Endothelial cell (in vitro differentiated cells): Measurements from ENCODE around the gene APOA1. TPM values are rescaled to one million over a fixed set of nuclear protein-coding genes. Genes with fewer than 3 reads are reported as not detected.
"Not testable (repeated sequence)": the region's sequence is repeated elsewhere in the genome, so short reads cannot be mapped to it uniquely, and the experiment has no call there.

Experiments used
- DNase-seq: peaks from one replicate; pipeline ENCODE4 v3.0.0; 2021; ENCODE audit warnings: low spot score
- H3K27ac Mint-ChIP-seq: one replicate; pipeline ENCODE4 v1.8.0; 2021; ENCODE audit warnings: mixed read lengths, inconsistent platforms; ENCODE audit not compliant: unreplicated experiment
- H3K27me3 Mint-ChIP-seq: one replicate; pipeline ENCODE4 v1.8.0; 2021; ENCODE audit warnings: mild to moderate bottlenecking, moderate library complexity, mixed read lengths, inconsistent platforms; ENCODE audit not compliant: unreplicated experiment
- H3K36me3 Mint-ChIP-seq: one replicate; pipeline ENCODE4 v1.8.0; 2021; ENCODE audit warnings: mild to moderate bottlenecking, low read depth, mixed read lengths, inconsistent platforms; ENCODE audit not compliant: unreplicated experiment
- H3K4me1 Mint-ChIP-seq: one replicate; pipeline ENCODE4 v1.8.0; 2021; ENCODE audit warnings: mild to moderate bottlenecking, mixed read lengths, inconsistent platforms; ENCODE audit not compliant: unreplicated experiment
- H3K4me3 Mint-ChIP-seq: one replicate; pipeline ENCODE4 v1.8.0; 2021; ENCODE audit warnings: mild to moderate bottlenecking, mixed read lengths, inconsistent platforms; ENCODE audit not compliant: unreplicated experiment
- H3K9me3 Mint-ChIP-seq: one replicate; pipeline ENCODE4 v1.8.0; 2021; ENCODE audit warnings: mixed read lengths, inconsistent platforms; ENCODE audit not compliant: unreplicated experiment
- CTCF ChIP-seq: fragments of 200-600 bp; sonication (generic); IDR thresholded peaks from one replicate; pipeline ENCODE4 v1.5.0; 2021; ENCODE audit warnings: antibody characterized with exemption; ENCODE audit not compliant: unreplicated experiment
- total RNA-seq: library from RNA; stranded (reverse); fragmentation: NEBNext Ultra II Directional; extraction: Animal tissue kit (Norgen Biotek cat#: 25700); gene quantifications from one replicate; pipeline ENCODE4 v1.2.1, GENCODE V29; 2021; ENCODE audit not compliant: unreplicated experiment

The APOA1 gene
- total RNA-seq, 1 donor from 2014 or later = 1.2 TPM

DNA sequence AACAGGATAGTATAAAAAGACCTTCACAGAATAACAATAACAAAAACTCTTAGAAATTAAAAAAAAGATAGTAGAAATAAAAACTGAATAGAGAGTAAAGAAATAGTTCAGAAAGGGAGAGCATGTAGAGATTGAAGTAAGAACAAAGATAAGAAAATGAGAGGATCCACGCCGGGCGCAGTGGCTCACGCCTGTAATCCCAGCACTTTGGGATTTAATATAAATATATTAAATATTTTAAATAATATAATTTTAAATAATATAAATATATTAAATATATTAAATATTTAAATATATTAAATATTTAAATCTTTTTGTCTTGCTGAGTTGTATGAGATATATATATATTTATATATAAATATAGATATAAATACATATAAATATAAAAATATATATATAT lies 25.3 kb downstream of the APOA1 start:
- H3K27ac Mint-ChIP-seq = no peak overlapping the region
- no peak overlapping the region for H3K4me3 Mint-ChIP-seq
- H3K27me3 Mint-ChIP-seq = no peaks in the 10 kb centered on the region
- no peak for TF ChIP-seq CTCF
- peaks cover 2% of the 10 kb centered on the region for H3K4me1 Mint-ChIP-seq
- H3K36me3 Mint-ChIP-seq = peaks cover 4% of the 10 kb centered on the region
- no peaks in the 10 kb centered on the region for H3K9me3 Mint-ChIP-seq
- no peak for DNase-seq

DNA sequence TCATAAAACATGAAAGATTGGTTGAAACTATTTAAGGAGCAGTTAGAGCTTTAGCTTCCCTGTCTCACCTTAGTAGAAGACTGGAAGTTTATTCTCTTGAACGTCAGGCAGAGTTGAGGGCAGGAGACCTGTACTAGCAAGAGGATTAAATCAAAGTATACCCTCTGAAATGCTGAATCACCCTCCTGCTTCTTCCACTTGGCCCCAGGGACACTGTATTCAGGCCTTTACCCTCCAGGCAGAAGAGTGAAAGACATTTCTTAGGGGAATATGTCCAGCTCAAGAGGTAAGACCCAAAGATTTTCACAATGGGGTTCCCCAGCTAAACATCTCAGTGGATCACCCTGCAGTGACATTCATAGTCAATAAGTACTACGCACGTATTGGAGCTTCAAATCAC lies 26.2 kb downstream of the APOA1 start:
- Mint-ChIP-seq H3K27me3 (no peaks in the 10 kb centered on the region), H3K4me1 (peaks cover 2% of the 10 kb centered on the region), H3K27ac (no peak overlapping the region), H3K9me3 (no peaks in the 10 kb centered on the region), H3K4me3 (no peak overlapping the region), H3K36me3 (peaks cover 4% of the 10 kb centered on the region)
- TF ChIP-seq CTCF = no peak
- no peak for DNase-seq

DNA sequence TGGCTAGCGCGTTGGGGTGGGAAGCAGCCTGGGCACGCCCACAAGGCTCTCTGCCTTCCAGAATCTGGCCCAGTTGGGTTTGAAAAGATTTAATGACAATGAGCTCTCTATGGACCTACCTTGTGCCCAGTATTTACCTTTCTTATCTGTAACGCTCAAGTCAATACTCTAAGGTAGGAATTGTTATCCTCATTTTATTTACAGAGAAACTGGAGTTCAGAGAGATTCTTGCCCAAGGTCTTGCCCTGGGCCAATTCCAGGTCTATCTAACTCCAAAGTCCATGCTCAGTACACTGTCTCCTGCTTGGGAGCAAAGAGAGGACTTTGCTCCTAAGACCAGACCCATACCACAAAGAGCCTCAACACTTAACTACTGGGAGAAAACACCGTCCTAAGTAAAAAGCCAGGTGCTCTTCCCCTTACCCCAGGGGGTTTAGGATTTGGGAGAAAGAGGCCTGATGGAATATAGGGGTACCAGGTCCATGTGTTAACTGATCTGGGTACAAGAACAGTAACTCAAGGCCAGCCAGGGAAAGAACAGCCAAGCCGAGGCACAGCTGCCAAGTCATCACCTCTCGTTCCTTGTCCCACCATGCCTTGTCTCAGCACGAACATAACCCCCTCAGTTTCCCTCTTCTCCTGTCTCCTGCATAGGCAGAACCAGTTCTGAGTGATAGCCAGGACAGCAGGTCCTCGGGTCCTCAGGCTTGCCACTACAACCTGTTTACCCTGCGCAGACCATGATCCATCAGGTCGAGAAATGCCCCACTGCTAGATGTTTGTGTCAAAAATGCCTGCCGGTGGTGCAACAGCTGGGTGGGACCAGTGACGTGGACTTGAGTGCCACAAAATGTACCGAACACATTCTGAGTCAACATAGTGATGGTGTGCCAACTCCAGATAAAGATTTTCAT lies 28.9 kb downstream of the APOA1 start:
- no peak overlapping the region for H3K27ac Mint-ChIP-seq
- H3K27me3 Mint-ChIP-seq = no peaks in the 10 kb centered on the region
- H3K36me3 Mint-ChIP-seq = peaks cover 4% of the 10 kb centered on the region
- DNase-seq = no peak
- TF ChIP-seq CTCF = no peak
- no peaks in the 10 kb centered on the region for H3K9me3 Mint-ChIP-seq
- H3K4me1 Mint-ChIP-seq = peaks cover 2% of the 10 kb centered on the region
- H3K4me3 Mint-ChIP-seq = no peak overlapping the region

DNA sequence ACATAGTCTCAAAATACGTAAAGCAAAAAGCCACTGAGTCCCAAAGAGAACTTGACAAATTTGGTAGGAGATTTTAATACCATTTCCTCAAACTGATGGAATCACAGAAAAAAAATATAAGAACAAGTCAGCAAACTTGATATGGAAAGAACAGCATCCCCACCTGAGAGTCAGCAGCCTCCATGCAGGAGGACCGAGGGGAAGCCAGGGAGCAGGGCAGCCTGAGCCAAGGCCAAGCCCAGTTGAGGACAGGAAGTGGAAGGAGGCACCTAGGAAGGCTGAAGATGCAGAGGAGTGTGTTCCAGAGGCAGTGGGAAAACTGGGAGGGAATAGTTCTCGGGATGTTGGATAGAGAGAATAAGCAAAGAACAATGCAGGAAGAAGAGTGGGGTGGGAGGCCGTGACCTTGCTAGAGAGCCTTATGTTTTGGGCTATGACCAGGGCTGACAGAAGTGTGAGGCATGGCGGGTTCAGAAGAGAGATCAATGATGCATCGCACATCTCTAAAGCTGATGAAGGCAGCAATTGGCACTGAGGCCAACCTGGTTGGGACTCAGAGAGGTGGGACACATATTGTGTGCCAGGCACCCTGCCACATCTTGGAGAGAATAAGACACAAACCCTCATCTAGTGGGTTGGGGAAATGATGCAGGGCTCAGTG lies 29.7 kb downstream of the APOA1 start:
- Mint-ChIP-seq H3K27ac (no peak overlapping the region), H3K36me3 (peaks cover 4% of the 10 kb centered on the region), H3K9me3 (no peaks in the 10 kb centered on the region), H3K4me3 (no peak overlapping the region), H3K27me3 (no peaks in the 10 kb centered on the region), H3K4me1 (peaks cover 2% of the 10 kb centered on the region)
- no peak for TF ChIP-seq CTCF
- no peak for DNase-seq

- no peaks in the 10 kb centered on the region for H3K9me3 Mint-ChIP-seq
- no peaks in the 10 kb centered on the region for H3K27me3 Mint-ChIP-seq
- no peak overlapping the region for H3K27ac Mint-ChIP-seq
- no peak for TF ChIP-seq CTCF
- peaks cover 1% of the 10 kb centered on the region for H3K36me3 Mint-ChIP-seq
- DNase-seq = no peak
- H3K4me3 Mint-ChIP-seq = no peak overlapping the region
- H3K4me1 Mint-ChIP-seq = peaks cover 2% of the 10 kb centered on the region
These were observed 33.4 kb downstream of the APOA1 start for GRCh38 chr11:116804001-116804400.

GRCh38 chr11:116801662-116802061 lies 35.8 kb downstream of the APOA1 start:
- not testable (repeated sequence) for H3K36me3 Mint-ChIP-seq, H3K27ac Mint-ChIP-seq, H3K4me3 Mint-ChIP-seq, DNase-seq, H3K27me3 Mint-ChIP-seq, H3K4me1 Mint-ChIP-seq, H3K9me3 Mint-ChIP-seq
